ENCODE measurements around the gene AP1B1.
"Not testable (repeated sequence)": the region's sequence is repeated elsewhere in the genome, so short reads cannot be mapped to it uniquely, and the experiment has no call there.

The AP1B1 gene

GRCh38 chr22:29348956-29349355 is 39.4 kb downstream of the AP1B1 start:
- no peak for DNase-seq (ENCODE audit: low read depth)

DNA sequence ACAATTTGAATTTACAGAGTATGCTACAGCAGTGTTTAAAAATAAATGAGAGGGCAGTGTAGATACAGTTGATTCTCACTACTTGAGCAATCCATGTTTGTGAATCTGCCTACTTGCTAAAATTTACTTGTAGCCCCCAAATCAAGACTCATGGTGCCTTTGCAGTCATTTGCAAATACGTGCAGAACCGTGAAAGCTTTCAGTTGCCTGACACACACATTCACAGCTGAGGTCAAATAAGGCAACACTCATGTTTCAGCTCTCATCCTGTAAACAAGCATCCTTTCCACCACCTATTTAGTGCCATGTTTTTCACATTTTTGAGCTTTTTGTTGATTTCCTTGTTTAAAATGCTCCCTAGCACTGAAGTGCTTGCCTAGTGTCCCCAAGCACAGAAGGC is 40.3 kb downstream of the AP1B1 start:
- no peak for DNase-seq (ENCODE audit: low read depth)

GRCh38 chr22:29346659-29347058 is 41.7 kb downstream of the AP1B1 start:
- DNase-seq (ENCODE audit: low read depth) = no peak

GRCh38 chr22:29345932-29346331 is 42.4 kb downstream of the AP1B1 start:
- DNase-seq (ENCODE audit: low read depth) = no peak

- DNase-seq (ENCODE audit: low read depth) = not testable (repeated sequence)
These were observed 43.5 kb downstream of the AP1B1 start for GRCh38 chr22:29344889-29345288.

DNA sequence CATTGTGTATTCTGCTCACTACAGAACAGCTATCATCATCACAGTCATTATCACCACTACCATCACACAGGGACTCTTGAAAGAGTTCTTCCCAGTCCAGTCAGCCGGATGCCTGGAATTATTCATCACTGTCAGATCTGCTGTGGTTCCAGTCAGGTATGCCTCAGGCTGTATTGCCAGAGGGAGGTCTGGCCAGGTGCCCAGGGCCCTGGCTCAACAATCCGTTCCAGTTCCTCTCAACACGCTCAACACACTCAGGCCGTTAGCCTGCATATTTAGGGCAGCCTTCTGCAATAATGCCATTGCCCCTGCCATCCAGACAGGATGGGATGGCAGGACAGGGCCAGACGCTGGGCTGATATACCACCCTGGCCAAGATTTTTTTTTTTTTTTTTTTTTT is 44.2 kb downstream of the AP1B1 start:
- DNase-seq (ENCODE audit: low read depth) = no peak

DNA sequence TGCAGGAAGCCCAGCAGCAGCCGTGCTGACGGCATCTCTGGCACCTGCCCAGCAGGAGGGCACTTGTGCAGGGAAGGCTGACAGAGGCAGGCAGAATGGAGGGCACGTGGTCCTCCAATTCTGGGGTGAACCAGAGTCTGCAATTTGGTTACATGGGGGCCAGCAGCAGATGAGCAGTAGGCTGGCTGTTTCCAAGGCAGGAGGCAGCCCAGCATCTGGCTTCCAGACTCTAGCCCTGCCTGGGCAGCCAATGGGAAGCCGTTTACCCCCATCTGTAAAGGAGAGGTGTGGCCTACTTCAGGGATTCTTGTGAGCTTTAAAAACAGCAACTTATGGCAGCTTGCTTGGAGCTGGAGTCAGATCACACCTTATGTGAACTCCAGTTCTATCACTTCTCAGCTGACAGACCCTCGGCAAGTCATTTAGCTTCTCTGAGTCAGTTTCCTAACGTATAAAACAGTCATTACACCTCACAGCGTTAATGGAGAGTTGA is 45.0 kb downstream of the AP1B1 start:
- DNase-seq (ENCODE audit: low read depth) = no peak

DNA sequence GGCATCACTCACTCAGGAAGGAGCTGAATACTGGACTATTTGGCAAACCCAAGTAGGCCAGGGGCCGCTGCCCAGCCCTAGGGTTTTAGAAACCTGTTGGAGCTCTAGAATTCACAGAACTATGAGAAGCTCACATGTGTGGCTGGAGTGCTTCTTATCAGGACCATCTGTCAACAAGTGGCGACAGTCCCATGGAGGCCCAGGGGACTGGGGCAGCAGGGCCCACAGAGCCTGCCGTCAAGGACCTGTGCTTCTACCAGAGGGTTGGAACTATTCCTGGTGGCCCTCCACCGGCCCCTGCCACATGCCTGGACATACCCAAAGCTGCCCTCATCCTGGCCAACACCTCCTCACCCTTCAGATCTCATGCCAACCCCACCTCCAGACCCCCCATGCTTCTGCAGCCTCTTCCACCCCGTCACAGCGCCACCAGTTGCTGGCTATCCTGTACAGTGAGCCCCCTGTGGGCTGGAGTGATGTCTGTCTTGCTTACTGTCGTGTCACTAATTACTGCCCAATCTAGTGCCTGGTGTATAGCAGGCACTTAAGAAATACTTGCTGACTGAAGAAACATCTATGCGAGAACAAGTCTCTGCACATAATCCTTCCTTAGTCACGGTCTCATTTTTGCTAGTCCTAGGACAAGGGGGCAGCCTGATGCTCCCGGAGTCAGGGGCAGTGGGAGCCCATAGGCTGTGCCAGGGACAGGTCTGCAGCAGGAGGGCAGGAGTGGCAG is 45.6 kb downstream of the AP1B1 start:
- DNase-seq (ENCODE audit: low read depth) = no peak

DNA sequence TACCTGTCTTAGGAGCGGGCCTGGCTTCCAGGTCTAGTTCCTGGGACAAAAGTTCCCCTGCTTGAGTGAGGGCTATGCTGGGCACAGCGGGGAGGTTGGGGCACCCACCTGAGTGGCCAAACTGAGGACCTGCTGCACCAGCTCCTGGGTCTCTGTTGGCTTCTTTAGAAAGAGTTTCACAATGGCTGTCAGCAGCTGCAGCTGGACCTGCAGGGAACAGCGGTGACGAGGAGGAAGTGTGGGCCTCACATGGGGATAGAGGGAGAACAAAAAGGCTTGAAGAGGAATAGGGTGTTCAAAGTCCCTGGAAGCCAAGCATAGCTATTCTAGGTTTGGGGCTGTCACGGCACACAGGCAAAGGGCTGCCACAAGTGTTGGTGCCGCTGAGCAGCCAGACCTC is 46.2 kb downstream of the AP1B1 start:
- no peak for DNase-seq (ENCODE audit: low read depth)

GRCh38 chr22:29341849-29342127 is 46.6 kb downstream of the AP1B1 start:
- DNase-seq (ENCODE audit: low read depth) = no peak

- DNase-seq (ENCODE audit: low read depth) = no peak
These were observed 47.1 kb downstream of the AP1B1 start for GRCh38 chr22:29341056-29341848.

DNA sequence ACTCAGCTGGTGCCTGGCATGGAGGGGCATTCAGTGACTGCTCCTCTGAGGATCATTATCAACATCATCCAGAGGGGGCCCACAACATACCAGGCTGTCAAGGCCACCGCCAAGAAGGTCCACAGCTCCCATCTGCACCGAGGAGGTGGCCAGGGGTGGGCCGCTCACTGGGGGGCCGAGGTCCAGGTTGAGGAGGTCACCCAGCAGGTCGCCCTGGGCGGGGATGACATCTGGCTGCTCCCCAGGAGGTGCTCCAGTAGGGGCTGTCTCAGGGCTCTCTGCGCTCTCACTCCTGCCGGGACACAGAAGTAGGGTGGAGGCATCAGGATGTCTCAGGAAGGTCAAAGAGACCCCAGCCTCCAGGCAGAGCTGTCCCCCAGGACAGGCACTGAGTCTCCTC is 47.8 kb downstream of the AP1B1 start:
- DNase-seq (ENCODE audit: low read depth) = no peak

- no peak for DNase-seq (ENCODE audit: low read depth)
These were observed 48.8 kb downstream of the AP1B1 start for GRCh38 chr22:29339381-29340235.

DNA sequence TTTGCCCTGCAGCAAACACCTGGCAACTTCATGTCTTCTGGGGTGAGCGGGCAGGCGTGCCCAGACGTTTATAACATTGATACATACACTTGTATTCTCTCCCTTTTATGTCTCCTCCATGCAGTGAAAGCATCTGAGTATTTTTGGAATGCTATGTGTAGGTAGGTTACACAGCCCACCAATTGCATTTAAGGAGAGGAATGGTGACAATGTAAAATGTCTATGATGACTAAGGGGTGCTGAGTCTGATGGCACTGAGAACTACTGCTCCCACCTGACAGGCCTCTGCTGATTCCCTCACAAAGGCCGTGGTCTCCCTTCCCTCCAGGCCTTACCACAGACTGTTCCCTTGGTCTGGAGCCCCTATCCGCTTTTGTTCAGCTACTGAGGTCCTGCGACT is 50.0 kb downstream of the AP1B1 start:
- no peak for DNase-seq (ENCODE audit: low read depth)

DNA sequence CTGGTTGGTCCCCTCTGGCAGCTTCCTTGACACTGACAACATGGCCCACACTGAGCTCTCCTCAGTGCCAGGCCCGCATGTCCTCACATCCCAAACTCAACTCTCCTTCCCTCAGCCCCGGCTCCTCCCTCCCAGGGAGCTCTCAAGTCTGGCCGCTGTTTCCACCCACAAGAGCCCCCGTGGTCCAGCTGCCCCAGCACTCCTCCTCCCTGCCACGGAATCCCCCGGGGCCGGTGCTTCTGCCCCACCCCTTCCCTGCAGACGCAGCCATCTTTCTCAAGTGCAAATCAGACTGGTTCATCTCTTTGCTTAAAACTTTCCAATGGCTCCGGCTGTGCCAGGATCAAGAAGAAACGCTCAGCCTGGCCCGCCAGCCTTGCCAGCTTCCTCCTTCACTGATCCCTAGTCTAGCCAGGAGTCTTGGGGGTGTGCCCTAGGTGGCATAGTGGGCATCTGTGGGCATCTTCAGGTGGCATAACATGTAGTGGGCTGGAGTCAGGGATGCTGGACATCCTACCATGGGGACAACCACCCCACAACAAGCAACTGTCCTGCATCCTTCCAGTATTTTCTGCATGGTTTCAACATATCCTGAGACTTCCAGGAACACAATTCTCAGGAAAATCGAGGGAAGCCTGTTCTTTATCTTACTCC is 50.6 kb downstream of the AP1B1 start:
- no peak for DNase-seq (ENCODE audit: low read depth)

- DNase-seq (ENCODE audit: low read depth) = no peak
These were observed 51.4 kb downstream of the AP1B1 start for GRCh38 chr22:29336751-29337490.

- DNase-seq (ENCODE audit: low read depth) = no peak
These were observed 52.7 kb downstream of the AP1B1 start for GRCh38 chr22:29335656-29336055.

GRCh38 chr22:29334696-29335344 is 53.5 kb downstream of the AP1B1 start:
- DNase-seq (ENCODE audit: low read depth) = no peak

DNA sequence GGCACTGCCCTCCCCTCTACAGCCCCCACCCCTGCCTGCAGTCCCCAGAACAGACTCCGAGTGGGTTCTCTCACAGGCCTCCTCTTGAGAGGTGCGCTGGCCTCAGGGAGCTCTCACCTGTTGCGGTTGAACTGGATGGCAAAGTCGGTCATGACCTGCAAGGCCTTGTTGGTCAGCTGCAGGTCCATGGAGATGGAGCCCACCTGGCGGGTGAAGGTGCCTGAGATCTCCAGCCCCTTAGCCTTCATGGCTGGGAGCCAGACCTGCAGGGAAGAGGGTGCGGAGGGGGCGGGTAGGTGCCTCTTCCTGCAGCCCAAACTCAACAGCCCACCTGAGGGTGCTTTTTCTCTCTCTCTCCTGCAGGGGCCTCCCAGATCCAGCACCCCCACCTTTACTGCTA is 54.2 kb downstream of the AP1B1 start:
- DNase-seq (ENCODE audit: low read depth) = no peak

DNA sequence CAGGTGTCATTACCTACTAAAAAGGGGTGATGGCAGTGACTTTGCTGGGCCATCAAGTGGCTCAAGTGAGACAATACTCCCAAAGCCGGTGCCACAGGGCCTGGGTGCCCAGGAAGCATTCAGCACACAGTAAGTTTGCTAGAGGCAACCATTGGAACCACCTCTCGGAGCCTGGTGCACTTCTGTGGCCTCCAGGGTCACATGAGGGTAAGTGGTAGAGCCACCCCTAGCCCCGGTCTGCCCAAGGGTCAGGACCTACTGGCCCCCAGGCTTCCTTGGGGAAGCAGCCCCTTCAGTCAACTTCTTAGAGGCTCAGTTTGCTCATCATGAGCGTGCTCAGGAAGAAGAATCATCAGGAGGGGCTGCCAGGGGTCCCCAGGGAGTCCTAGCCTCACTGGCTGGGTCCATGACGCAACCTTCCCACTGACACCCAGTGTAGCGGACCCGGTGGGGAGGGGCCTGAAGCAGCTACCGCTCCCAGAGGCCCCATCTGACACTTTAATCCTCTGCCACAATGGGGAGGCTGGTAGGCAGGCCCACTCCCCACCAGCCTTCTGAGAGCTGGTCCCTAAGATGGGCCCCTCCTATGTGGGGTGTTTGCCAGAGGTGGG is 55.4 kb downstream of the AP1B1 start:
- no peak for DNase-seq (ENCODE audit: low read depth)

Data from stimulated activated CD8-positive, alpha-beta memory T cell treated with anti-CD3 and anti-CD28 coated beads, Interleukin-4, amount 100 ng/mL, for 24 hours (primary cell).